ENCODE data around the gene UBE3B. TPM values are rescaled to one million over a fixed set of nuclear protein-coding genes. Genes with fewer than 3 reads are reported as not detected.

UBE3B gene
- polyA plus RNA-seq, 3 donors, result 14.4 to 25.9 (median 18.2) TPM

GRCh38 chr12:109571773-109572505 lies 94.5 kb downstream of the UBE3B start:
- H4K20me1 ChIP-seq (ENCODE audit: insufficient read depth, low read length), result no peaks in the 10 kb centered on the region
- no peak overlapping the region for H3K4me3 ChIP-seq (replicated peaks in 1 of 3; ENCODE audit: low read depth in 2 of 3, low read length in 3 of 3)
- DNase-seq, result no peak
- H3K4me1 ChIP-seq (ENCODE audit: control insufficient read depth in 1 of 2, insufficient read depth in 2 of 2, low read length in 2 of 2), result peaks cover 14 to 20% of the 10 kb centered on the region in 2 donors
- H2AFZ ChIP-seq (ENCODE audit: insufficient read depth, low read depth, low read length, poor library complexity, severe bottlenecking), result no peak overlapping the region
- no peak for TF ChIP-seq CTCF (IDR thresholded peaks at IDR 0.05)
- H3K36me3 ChIP-seq (replicated peaks in 1 of 2; ENCODE audit: control insufficient read depth in 1 of 2, insufficient read depth in 2 of 2, low read length in 2 of 2), result peaks cover 9 to 19% of the 10 kb centered on the region in 2 donors
- H3K9ac ChIP-seq (ENCODE audit: insufficient read depth, low read length, poor library complexity, severe bottlenecking), result no peak overlapping the region
- H3K4me1 Mint-ChIP-seq, result peaks cover 16% of the 10 kb centered on the region
- no peaks in the 10 kb centered on the region for H3K79me2 ChIP-seq (ENCODE audit: insufficient read depth, low read length)
- H3K36me3 Mint-ChIP-seq, result peaks cover 21 to 28% of the 10 kb centered on the region in 2 donors
- H3K4me3 Mint-ChIP-seq, result no peak overlapping the region
- H3K27me3 ChIP-seq (ENCODE audit: control insufficient read depth in 2 of 2, insufficient read depth in 2 of 2, low read length in 2 of 2), result no peaks in the 10 kb centered on the region
- H3K9me3 ChIP-seq (replicated peaks in 1 of 2; ENCODE audit: control insufficient read depth in 1 of 2, insufficient read depth in 1 of 2, low read length in 2 of 2), result no peaks in the 10 kb centered on the region
- H3K27ac ChIP-seq (ENCODE audit: low read depth in 1 of 2, low read length in 2 of 2), result no peak overlapping the region
- WGBS (ENCODE audit: insufficient coverage), result no CpG with 5 or more reads among the region's 5 CpGs
- H3K27me3 Mint-ChIP-seq (ENCODE audit: low read depth in 3 of 3), result no peaks in the 10 kb centered on the region
- H3K4me2 ChIP-seq (replicated peaks; ENCODE audit: extremely low read depth, low read length, poor library complexity, severe bottlenecking), result no peak overlapping the region
- H3K27ac Mint-ChIP-seq, result peak overlapping the region in 4 of 7 donors; percentile 10 to 98 (median 97)
- no peaks in the 10 kb centered on the region for H3K9me3 Mint-ChIP-seq
- intact Hi-C loops (cut with micrococcal nuclease), result loop anchor here (5.0 to 10.0 kb wide), 2 partner anchors 87 to 140 kb away; partner anchors contain the start of gene FAM222A (in 1 of the 2)

GRCh38 chr12:109572506-109572845 lies 95.0 kb downstream of the UBE3B start:
- Mint-ChIP-seq H3K9me3 (no peaks in the 10 kb centered on the region), H3K27me3 (ENCODE audit: low read depth in 3 of 3) (no peaks in the 10 kb centered on the region), H3K27ac (peak overlapping the region; percentile 89 to 98 (median 97)), H3K4me3 (peak overlapping the region in 1 of 2 donors; percentile 84), H3K36me3 (peaks cover 23 to 31% of the 10 kb centered on the region in 2 donors), H3K4me1 (peaks cover 16% of the 10 kb centered on the region)
- no peak overlapping the region for H3K9ac ChIP-seq (ENCODE audit: insufficient read depth, low read length, poor library complexity, severe bottlenecking)
- no peaks in the 10 kb centered on the region for H3K9me3 ChIP-seq (replicated peaks in 1 of 2; ENCODE audit: control insufficient read depth in 1 of 2, insufficient read depth in 1 of 2, low read length in 2 of 2)
- H2AFZ ChIP-seq (ENCODE audit: insufficient read depth, low read depth, low read length, poor library complexity, severe bottlenecking), result no peak overlapping the region
- H3K4me1 ChIP-seq (ENCODE audit: control insufficient read depth in 1 of 2, insufficient read depth in 2 of 2, low read length in 2 of 2), result peaks cover 14 to 20% of the 10 kb centered on the region in 2 donors
- peak overlapping the region in 1 of 2 donors; percentile 87 for H3K27ac ChIP-seq (ENCODE audit: low read depth in 1 of 2, low read length in 2 of 2)
- WGBS (ENCODE audit: insufficient coverage), result 88% methylated on average over 2 of the region's 3 CpGs
- H3K4me2 ChIP-seq (replicated peaks; ENCODE audit: extremely low read depth, low read length, poor library complexity, severe bottlenecking), result peak overlapping the region; percentile 83
- no peaks in the 10 kb centered on the region for H3K79me2 ChIP-seq (ENCODE audit: insufficient read depth, low read length)
- H3K36me3 ChIP-seq (replicated peaks in 1 of 2; ENCODE audit: control insufficient read depth in 1 of 2, insufficient read depth in 2 of 2, low read length in 2 of 2), result peaks cover 12 to 24% of the 10 kb centered on the region in 2 donors
- no peak for DNase-seq
- no peaks in the 10 kb centered on the region for H4K20me1 ChIP-seq (ENCODE audit: insufficient read depth, low read length)
- H3K27me3 ChIP-seq (ENCODE audit: control insufficient read depth in 2 of 2, insufficient read depth in 2 of 2, low read length in 2 of 2), result no peaks in the 10 kb centered on the region
- intact Hi-C loops (cut with micrococcal nuclease), result loop anchor here (5.0 to 10.0 kb wide), 2 partner anchors 88 to 140 kb away; partner anchors contain the start of gene FAM222A (in 1 of the 2)
- H3K4me3 ChIP-seq (replicated peaks in 1 of 3; ENCODE audit: low read depth in 2 of 3, low read length in 3 of 3), result peak overlapping the region in 1 of 3 experiments; percentile 85
- TF ChIP-seq CTCF (IDR thresholded peaks at IDR 0.05), result no peak

Data from CD14-positive monocyte (primary cell).